COLO668 (cell line): ENCODE measurements around the gene SPG7.

ENCODE experiments used
- DNase-seq: peaks from one replicate; lab custom pipeline; 2025; ENCODE audit not compliant: unreplicated experiment; lab: John Stamatoyannopoulos, UW

Gene SPG7

DNA sequence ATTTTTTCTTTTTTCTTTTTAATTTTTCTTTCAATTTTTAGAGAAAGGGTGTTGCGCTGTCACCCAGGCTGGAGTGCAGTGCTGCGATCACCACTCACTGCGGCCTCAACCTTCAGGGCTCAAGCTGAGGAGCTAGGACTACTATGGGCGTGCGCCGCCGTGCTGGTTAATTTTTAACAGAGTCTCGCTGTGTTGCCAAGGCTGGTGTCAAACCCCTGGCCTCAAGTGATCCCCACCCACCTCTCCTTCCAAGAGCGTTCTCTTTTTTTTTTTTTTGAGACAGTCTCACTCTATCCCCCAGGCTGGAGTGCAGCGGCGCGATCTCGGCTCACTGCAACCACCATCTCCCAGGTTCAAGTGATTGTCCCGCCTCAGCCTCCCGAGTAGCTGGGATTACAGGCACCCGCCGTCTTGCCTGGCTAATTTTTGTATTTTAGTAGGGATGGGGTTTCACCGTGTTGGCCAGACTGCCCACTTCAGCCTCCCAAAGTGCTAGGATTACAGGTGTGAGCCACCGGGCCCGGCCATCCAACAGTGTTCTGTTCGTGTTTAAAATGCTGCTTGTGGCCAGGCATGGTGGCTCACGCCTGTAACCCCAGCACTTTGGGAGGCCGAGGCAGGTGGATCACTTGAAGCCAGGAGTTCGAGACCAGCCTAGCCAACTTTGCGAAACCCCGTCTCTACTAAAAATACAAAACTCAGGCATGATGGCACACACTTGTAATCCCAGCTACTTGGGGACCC lies 37.8 kb downstream of the SPG7 start:
- DNase-seq = peak; percentile 84

GRCh38 chr16:89546781-89547180 lies 38.6 kb downstream of the SPG7 start:
- DNase-seq = no peak

GRCh38 chr16:89547291-89547690 lies 39.1 kb downstream of the SPG7 start:
- DNase-seq = no peak

GRCh38 chr16:89547860-89548259 lies 39.7 kb downstream of the SPG7 start:
- DNase-seq = no peak

- DNase-seq = no peak
Observed at GRCh38 chr16:89548344-89549006, 40.3 kb downstream of the SPG7 start.

DNA sequence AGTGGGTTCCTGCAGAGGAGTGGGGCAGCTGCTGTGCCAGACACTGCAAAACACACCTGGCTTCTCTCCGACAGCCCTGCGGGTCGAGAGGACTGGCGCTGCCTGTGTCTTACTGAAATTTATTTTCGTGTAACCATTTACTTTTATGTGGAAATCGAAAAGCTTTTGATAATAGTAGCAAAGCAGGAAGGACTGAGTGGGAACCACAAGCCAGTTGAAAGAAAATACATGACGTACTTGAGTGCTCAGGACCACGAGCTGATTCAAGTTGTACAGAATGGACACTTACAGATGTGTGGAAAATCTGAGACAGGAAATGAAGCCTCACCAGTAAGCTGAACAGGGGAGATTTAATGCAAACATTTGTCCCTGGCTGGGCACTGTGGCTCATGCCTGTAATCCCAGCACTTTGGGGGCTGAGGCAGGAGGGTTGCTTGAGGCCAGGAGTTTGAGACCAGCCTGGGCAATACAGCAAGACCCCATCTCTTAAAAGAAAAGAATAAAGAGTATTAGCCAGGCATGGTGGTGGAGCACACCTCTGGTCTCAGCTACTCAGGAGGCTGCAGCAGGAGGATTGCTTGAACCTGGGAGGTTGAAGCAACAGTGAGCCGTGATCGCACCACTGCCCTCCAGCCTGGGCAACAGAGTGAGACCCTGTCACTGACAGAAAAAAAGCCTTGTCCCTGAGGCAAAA lies 41.0 kb downstream of the SPG7 start:
- DNase-seq = no peak

DNA sequence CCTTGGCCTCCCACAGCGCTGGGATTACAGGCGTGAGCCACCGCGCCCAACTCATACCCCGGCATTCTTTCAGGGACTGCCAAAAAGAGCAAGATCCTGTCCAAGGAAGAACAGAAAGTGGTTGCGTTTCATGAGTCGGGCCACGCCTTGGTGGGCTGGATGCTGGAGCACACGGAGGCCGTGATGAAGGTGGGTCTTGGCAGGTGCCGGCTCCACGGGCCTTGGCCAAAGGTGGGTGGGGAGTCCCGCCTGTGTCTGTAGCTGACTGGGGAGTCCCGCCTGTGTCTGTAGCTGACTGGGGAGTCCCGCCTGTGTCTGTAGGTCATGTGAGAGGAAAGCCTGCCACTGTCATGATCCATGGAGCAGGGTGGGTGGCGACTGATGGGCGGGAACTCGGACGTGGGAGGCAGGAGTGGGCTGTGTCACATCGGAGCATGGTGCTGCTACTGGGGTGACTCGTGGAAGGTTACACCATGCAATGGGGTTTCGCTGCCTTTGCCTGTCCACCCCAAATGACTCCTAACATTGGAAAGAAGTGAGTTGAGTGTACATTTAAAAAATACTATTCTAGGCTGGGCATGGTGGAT lies 42.3 kb downstream of the SPG7 start:
- no peak for DNase-seq

DNA sequence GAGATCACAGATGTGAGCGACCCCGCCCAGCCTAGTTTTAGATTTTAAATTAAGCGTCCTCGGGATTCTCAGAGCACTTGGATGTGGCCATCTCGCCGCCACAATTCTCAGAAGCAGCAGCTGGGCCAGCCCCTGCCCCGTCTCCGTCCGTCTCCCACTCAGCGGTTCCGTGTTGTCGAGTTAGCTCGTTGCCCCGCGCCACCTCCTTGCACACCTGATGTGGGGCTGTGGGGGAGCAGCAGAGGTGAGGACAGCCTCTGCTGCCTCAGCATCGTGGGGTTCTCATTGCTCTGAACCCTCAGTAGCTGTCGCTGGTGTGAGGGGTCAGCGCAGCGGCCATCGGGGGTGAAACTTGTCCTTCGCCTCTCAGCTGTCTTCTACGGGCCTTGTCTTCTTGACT lies 44.1 kb downstream of the SPG7 start:
- no peak for DNase-seq

- DNase-seq = no peak
Observed at GRCh38 chr16:89552913-89553312, 44.7 kb downstream of the SPG7 start.

DNA sequence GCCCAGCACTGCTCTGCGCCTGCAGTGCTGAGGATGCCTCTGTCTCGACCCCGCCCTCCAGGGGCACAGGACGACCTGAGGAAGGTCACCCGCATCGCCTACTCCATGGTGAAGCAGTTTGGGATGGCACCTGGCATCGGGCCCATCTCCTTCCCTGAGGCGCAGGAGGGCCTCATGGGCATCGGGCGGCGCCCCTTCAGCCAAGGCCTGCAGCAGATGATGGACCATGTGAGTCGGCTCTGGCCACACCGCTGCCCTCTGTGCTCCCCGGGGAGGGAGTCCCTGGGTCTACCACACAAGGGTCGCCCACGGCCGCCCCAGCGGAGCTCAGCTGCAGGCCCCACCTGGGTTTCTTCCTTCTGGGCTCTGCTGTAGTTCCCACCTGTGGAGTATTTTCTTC lies 45.5 kb downstream of the SPG7 start:
- no peak for DNase-seq

DNA sequence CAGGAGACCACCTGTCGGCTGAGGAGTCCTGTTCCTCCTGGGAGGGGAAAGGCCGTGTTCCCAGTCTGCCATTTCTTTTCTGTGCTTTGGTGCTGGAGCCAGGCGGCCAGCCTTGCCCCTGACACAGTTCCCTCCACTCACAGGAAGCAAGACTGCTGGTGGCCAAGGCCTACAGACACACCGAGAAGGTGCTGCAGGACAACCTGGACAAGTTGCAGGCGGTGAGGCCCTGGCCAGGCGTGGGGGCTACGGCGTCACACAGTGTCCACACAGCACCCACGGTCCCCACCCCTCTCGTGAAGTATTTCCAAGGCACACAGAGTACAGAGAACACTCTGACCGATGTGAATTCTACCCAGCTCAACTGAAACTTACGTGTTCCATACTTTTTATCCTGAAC lies 46.1 kb downstream of the SPG7 start:
- no peak for DNase-seq

GRCh38 chr16:89555265-89555664 lies 47.1 kb downstream of the SPG7 start:
- no peak for DNase-seq

GRCh38 chr16:89555780-89556179 lies 47.6 kb downstream of the SPG7 start:
- DNase-seq = no peak

DNA sequence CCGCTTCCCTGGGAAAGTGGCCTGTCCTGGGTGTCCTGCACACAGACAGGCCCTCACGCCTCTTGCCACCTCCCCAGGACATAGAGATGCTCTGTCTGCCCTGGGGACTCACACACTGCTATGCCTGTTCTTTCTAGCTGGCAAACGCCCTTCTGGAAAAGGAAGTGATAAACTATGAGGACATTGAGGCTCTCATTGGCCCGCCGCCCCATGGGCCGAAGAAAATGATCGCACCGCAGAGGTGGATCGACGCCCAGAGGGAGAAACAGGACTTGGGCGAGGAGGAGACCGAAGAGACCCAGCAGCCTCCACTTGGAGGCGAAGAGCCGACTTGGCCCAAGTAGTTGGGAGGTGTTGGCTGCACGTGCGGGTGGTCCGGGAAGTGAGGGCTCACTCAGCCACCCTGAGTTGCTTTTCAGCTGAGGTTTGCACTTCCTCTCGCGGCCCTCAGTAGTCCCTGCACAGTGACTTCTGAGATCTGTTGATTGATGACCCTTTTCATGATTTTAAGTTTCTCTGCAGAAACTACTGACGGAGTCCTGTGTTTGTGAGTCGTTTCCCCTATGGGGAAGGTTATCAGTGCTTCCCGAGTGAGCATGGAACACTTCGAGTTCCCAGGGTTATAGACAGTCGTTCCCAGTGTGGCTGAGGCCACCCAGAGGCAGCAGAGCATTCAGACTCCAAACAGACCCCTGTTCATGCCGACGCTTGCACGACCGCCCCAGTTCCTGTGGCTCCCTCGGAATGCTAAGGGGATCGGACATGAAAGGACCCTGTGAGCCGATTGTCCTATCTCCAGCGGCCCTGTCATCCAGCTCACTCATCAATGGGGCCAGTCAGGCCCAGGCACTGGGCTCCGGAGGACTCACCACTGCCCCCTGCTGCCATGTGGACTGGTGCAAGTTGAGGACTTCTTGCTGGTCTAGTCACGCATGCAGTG lies 48.8 kb downstream of the SPG7 start:
- peak; percentile 76 for DNase-seq

- no peak for DNase-seq
Observed at GRCh38 chr16:89557690-89558490, 49.7 kb downstream of the SPG7 start.

GRCh38 chr16:89560378-89561141 lies 52.4 kb downstream of the SPG7 start, which contains the start of gene RPL13:
RPL13 (plus strand) TSS chr16:89560682; CDS start chr16:89560960, 278 bp downstream.
- DNase-seq = peak; percentile 97

DNA sequence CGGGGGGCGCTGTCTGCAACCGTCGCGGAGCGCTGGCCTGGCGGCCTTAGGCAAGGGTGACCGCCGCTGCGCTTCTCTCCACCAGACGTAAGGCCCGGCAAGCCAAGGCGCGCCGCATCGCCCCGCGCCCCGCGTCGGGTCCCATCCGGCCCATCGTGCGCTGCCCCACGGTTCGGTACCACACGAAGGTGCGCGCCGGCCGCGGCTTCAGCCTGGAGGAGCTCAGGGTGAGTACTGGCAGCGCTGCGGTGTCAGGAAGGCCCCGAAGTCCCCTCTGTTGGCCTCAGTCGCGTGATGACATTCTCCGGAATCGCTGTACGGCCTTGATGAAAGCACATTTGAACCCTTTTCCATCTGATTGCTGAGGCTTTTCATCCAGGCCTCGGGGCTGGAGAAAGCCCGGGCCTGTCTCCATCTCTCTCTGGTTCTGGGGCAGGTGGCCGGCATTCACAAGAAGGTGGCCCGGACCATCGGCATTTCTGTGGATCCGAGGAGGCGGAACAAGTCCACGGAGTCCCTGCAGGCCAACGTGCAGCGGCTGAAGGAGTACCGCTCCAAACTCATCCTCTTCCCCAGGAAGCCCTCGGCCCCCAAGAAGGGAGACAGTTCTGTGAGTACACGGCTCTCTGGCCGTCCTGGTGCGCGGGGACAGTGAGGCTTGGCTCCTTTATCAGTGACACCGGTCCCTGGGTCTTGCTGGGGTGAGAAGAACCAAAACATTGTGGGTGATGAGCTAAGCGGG lies 53.1 kb downstream of the SPG7 start:
- DNase-seq = no peak

DNA sequence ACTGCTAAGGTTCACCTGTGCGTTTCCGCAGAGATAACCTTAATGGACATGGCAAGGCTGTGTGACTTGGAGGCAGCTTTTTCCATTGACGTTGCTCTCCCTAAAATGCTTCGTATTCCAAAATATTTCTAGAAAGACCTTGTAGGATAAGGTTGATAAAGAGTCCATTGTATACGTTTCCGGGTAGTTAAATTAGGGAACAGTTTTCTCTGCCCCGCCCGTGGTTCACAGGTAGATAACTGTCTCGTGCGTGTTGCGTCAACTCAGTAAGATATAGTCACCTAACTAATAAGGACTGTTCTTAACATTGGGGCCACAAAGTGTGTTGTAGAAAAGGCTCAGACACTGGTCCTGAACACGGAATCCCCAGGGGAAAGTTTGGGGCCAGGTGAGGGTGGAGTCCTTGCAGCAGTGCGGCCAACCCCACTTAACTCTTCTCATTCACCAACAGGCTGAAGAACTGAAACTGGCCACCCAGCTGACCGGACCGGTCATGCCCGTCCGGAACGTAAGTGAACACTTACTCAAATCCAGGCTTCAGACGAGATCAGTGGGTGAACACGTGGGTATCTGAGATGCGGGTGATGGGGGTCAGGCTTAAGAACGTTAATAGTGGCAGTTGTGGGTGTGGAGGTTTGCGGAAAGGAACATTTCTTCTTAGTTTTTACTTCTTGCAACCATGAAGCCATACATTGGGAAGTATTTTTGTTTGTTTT lies 53.8 kb downstream of the SPG7 start:
- no peak for DNase-seq
